Liver (tissue), 9 donors: Measurements from ENCODE around the gene PACS1. TPM values are rescaled to one million over a fixed set of nuclear protein-coding genes. Genes with fewer than 3 reads are reported as not detected.
A peak's percentile ranks its signal among the peaks of the same experiment; 100 is the strongest.

Experiments used
- DNase-seq: peaks from one replicate; pipeline ENCODE4 v3.0.0-alpha.2; 2017; ENCODE audit warnings: low spot score
- H3K27ac ChIP-seq, 2 donors: one replicate each; pipeline ENCODE4 v1.7.0; 2013; ENCODE audit warnings: inconsistent platforms in 2 of 2, low read length in 2 of 2, control low read depth in 1 of 2, low read depth in 1 of 2, mild to moderate bottlenecking in 1 of 2
- H3K27me3 ChIP-seq, 4 donors: one replicate each; pipeline versions ENCODE4 v1.6.1 to v1.7.0; 2013; ENCODE audit warnings: low read length in 3 of 4, inconsistent platforms in 1 of 4, mild to moderate bottlenecking in 1 of 4, moderate library complexity in 1 of 4; ENCODE audit not compliant: control insufficient read depth in 4 of 4, insufficient read depth in 4 of 4
- H3K36me3 ChIP-seq, 4 donors: one replicate each; pipeline versions ENCODE4 v1.6.1 to v1.7.0; 2013; ENCODE audit warnings: low read length in 3 of 4, mild to moderate bottlenecking in 3 of 4, low read depth in 1 of 4, moderate library complexity in 1 of 4; ENCODE audit not compliant: control insufficient read depth in 4 of 4, insufficient read depth in 3 of 4
- H3K4me1 ChIP-seq, 4 donors: one replicate each; pipeline versions ENCODE4 v1.6.1 to v1.7.0; 2013; ENCODE audit warnings: low read length in 3 of 4, mild to moderate bottlenecking in 3 of 4, moderate library complexity in 1 of 4; ENCODE audit not compliant: control insufficient read depth in 4 of 4, insufficient read depth in 4 of 4
- H3K4me3 ChIP-seq, 3 donors: one replicate each; pipeline versions ENCODE4 v1.6.1 to v1.7.0; 2013; ENCODE audit warnings: low read length in 3 of 3, control low read depth in 1 of 3, low read depth in 1 of 3, mild to moderate bottlenecking in 1 of 3
- H3K9ac ChIP-seq, 2 donors: one replicate each; pipeline ENCODE4 v1.7.0; 2013; ENCODE audit warnings: low read length in 2 of 2, mild to moderate bottlenecking in 2 of 2, moderate library complexity in 2 of 2, control low read depth in 1 of 2, low read depth in 1 of 2
- H3K9me3 ChIP-seq, 4 donors: one replicate each; pipeline versions ENCODE4 v1.6.1 to v1.7.0; 2013; ENCODE audit warnings: low read length in 3 of 4; ENCODE audit not compliant: control insufficient read depth in 4 of 4
- FOXA2 ChIP-seq: IDR thresholded peaks from 2 replicates; pipeline ENCODE4 v1.6.1; 2016; ENCODE audit warnings: antibody characterized with exemption
- GABPA ChIP-seq, 2 donors: IDR thresholded peaks in 1 of 2; conservative IDR thresholded peaks in 1 of 2; 2 replicates each; pipeline ENCODE4 v1.6.1; 2016; ENCODE audit warnings: antibody characterized with exemption in 2 of 2, mild to moderate bottlenecking in 1 of 2, moderate library complexity in 1 of 2
- HNF4A ChIP-seq, 2 donors: conservative IDR thresholded peaks; 2 replicates each; pipeline ENCODE4 v1.6.1; 2016; ENCODE audit warnings: antibody characterized with exemption in 2 of 2, mild to moderate bottlenecking in 2 of 2
- HNF4G ChIP-seq: IDR thresholded peaks from 2 replicates; pipeline ENCODE4 v1.6.1; 2016; ENCODE audit warnings: antibody characterized with exemption
- JUND ChIP-seq, 2 donors: IDR thresholded peaks; 2 replicates each; pipeline ENCODE4 v1.6.1; 2016; ENCODE audit warnings: antibody characterized with exemption in 2 of 2
- NR2F2 ChIP-seq: IDR thresholded peaks from 2 replicates; pipeline ENCODE4 v1.6.1; 2016; ENCODE audit warnings: antibody characterized with exemption
- RAD21 ChIP-seq, 2 donors: IDR thresholded peaks; 2 replicates each; pipeline ENCODE4 v1.6.1; 2016; ENCODE audit warnings: antibody characterized with exemption in 2 of 2, mild to moderate bottlenecking in 2 of 2
- RXRA ChIP-seq, 2 donors: IDR thresholded peaks; 2 replicates each; pipeline ENCODE4 v1.6.1; 2017 to 2018; ENCODE audit warnings: antibody characterized with exemption in 2 of 2, mild to moderate bottlenecking in 1 of 2
- SP1 ChIP-seq: IDR thresholded peaks from 2 replicates; pipeline ENCODE4 v1.6.1; 2018; ENCODE audit warnings: antibody characterized with exemption, mild to moderate bottlenecking
- YY1 ChIP-seq: IDR thresholded peaks from 2 replicates; pipeline ENCODE4 v1.6.1; 2016; ENCODE audit warnings: antibody characterized with exemption, mild to moderate bottlenecking
- WGBS: extraction: QIAGEN DNeasy Blood & Tissue Kit; methylation state at CpG from one replicate; pipeline ENCODE4 v1.1.7; 2013; 5-methylcytosine and 5-hydroxymethylcytosine counted together
- polyA plus RNA-seq, 2 donors: library from polyadenylated mRNA; stranded (reverse) in 1 of 2; unstranded in 1 of 2; fragments of 200-250 nt in 1 of 2; fragments of >200 nt in 1 of 2; fragmentation: Nextera tagmentation in 1 of 2; extraction: Ambion mirVana in 1 of 2; gene quantifications; one replicate each; pipeline versions ENCODE4 v1.2.1 to v1.2.3, GENCODE V29; 2013 to 2015
- total RNA-seq, 2 donors: library from RNA; depleted of rRNA; stranded (reverse); fragments of >200 nt; gene quantifications; one replicate each; pipeline ENCODE4 v1.2.3, GENCODE V29; 2014
- TF ChIP-seq, protein P1 (sequence below): fragments of 150-350 bp; IDR thresholded peaks from 2 replicates; pipeline ENCODE4 v1.5.1; 2017; ENCODE audit warnings: improper control_type of control experiment, low read depth, low read length; ENCODE audit not compliant: missing input control
- TF ChIP-seq, protein P2 (sequence below): IDR thresholded peaks from 2 replicates; pipeline ENCODE4 v1.6.1; 2016; ENCODE audit warnings: antibody characterized with exemption, mild to moderate bottlenecking
- TF ChIP-seq, protein P3 (sequence below): IDR thresholded peaks from 2 replicates; pipeline ENCODE4 v1.6.1; 2016; ENCODE audit warnings: antibody characterized with exemption
- TF ChIP-seq, protein P4 (sequence below): IDR thresholded peaks from 2 replicates; pipeline ENCODE4 v1.6.1; 2016; ENCODE audit warnings: antibody characterized with exemption
- donor health status: healthy.
- donor health status: healthy.
- donor health status: healthy.
- donor health status: healthy.
- donor health status: healthy.

The PACS1 gene
- total RNA-seq, result 1 to 10 TPM; 7.1 to 9.1 TPM
- polyA plus RNA-seq, result 1 to 10 TPM; 2.7 to 7.6 TPM

DNA sequence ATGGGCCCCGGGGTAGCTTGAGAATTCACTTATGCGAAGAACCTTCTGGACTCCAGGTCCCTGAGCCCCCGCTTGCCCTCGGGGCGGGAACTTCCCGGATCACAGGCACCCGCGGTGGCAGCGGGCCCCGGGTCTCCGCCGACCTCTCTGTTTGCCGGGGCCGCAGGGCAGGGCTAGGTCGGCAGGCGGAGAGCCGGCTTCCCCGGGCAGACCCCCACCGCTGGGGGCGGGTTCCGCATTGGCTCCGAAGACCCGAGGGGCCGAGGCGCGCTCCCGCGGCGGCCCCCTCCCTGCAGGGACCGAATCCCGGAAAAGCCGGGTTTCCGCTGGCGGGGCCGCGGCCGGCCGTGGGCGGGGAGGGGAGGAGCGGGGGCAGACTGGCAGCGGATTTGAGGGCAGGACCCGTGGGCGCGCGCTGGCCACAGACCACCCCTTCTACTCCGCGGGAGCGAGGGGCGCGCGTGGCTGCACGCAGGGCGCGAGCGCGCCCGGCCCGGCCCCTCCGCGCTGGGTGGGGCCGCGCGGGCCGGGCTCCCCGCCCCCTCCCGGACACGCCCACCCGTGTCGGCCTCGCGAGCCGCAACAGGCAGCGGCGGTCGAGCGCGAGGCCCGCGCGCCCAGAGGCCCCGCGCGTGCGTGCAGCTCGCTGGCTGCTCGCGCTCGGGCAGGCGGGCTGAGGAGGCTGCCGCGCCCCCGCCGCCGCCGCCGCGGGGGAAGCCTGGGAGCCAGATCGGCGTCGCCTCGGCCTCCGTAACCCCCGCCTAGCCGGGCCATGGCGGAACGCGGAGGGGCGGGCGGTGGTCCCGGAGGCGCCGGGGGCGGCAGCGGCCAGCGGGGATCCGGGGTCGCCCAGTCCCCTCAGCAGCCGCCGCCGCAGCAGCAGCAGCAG lies at the start of gene PACS1:
TSS of gene PACS1 (plus strand) at position 558 of the 889 bp plus-strand sequence. CDS start at position 773, 215 bp downstream.
- peak within 1 kb of the TSS; percentile 91 to 94 for H3K27ac ChIP-seq
- WGBS, result under 1% methylated on average over 120 of the region's 120 CpGs
- no peaks in the 10 kb centered on the region for H3K9me3 ChIP-seq
- peak; percentile 76 for DNase-seq
- peaks cover 7 to 29% (median 15%) of the 10 kb centered on the region in 4 donors for H3K36me3 ChIP-seq
- TF ChIP-seq, protein P1, sequence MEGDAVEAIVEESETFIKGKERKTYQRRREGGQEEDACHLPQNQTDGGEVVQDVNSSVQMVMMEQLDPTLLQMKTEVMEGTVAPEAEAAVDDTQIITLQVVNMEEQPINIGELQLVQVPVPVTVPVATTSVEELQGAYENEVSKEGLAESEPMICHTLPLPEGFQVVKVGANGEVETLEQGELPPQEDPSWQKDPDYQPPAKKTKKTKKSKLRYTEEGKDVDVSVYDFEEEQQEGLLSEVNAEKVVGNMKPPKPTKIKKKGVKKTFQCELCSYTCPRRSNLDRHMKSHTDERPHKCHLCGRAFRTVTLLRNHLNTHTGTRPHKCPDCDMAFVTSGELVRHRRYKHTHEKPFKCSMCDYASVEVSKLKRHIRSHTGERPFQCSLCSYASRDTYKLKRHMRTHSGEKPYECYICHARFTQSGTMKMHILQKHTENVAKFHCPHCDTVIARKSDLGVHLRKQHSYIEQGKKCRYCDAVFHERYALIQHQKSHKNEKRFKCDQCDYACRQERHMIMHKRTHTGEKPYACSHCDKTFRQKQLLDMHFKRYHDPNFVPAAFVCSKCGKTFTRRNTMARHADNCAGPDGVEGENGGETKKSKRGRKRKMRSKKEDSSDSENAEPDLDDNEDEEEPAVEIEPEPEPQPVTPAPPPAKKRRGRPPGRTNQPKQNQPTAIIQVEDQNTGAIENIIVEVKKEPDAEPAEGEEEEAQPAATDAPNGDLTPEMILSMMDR, result peak; percentile 25
- TF ChIP-seq RXRA (IDR thresholded peaks at IDR 0.05) (peak in 1 of 2 donors; percentile 1), YY1 (no peak), FOXA2 (no peak), SP1 (no peak)
- TF ChIP-seq, protein P2, sequence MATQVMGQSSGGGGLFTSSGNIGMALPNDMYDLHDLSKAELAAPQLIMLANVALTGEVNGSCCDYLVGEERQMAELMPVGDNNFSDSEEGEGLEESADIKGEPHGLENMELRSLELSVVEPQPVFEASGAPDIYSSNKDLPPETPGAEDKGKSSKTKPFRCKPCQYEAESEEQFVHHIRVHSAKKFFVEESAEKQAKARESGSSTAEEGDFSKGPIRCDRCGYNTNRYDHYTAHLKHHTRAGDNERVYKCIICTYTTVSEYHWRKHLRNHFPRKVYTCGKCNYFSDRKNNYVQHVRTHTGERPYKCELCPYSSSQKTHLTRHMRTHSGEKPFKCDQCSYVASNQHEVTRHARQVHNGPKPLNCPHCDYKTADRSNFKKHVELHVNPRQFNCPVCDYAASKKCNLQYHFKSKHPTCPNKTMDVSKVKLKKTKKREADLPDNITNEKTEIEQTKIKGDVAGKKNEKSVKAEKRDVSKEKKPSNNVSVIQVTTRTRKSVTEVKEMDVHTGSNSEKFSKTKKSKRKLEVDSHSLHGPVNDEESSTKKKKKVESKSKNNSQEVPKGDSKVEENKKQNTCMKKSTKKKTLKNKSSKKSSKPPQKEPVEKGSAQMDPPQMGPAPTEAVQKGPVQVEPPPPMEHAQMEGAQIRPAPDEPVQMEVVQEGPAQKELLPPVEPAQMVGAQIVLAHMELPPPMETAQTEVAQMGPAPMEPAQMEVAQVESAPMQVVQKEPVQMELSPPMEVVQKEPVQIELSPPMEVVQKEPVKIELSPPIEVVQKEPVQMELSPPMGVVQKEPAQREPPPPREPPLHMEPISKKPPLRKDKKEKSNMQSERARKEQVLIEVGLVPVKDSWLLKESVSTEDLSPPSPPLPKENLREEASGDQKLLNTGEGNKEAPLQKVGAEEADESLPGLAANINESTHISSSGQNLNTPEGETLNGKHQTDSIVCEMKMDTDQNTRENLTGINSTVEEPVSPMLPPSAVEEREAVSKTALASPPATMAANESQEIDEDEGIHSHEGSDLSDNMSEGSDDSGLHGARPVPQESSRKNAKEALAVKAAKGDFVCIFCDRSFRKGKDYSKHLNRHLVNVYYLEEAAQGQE, result no peak
- H3K4me1 ChIP-seq, result peaks cover 5 to 40% (median 30%) of the 10 kb centered on the region in 4 donors
- H3K27me3 ChIP-seq, result no peaks in the 10 kb centered on the region
- peak within 1 kb of the TSS; percentile 43 to 75 (median 71) for H3K4me3 ChIP-seq
- H3K9ac ChIP-seq, result peak within 1 kb of the TSS; percentile 39 to 77

DNA sequence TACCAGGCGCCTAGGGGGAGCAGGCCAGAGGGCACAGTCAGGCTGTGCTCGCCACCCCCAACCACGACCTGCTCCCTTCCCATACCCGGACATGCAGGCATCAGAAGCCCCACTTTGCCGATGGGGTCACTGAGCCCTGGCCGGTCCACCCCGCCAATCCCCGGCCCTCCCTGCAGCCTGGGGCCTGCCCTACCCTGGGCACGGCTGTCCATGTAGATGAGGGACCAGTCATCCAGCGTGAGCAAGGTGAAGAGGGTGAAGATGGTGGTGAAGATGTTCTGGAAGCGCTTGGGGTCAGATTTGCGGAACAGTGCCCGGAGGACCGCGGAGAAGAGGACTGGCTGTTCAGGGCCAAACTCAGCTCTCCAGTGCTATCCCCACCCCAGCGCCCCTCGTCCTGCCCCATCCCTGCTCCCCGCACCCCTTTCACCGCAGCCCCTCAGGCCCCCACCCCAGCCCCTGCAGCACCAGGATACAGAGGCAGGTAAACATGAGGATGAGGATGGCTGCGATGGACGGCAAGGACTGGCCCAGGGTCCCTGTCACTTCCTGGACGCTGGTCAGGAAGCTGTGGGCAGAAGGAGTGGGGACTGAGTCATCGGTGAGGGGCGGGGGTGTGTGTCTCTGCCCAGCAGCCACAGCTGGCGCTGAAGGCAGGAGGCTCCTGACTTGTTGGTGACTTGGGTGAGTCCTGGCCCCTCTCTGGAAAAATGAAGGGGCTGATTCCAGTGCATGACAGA lies 49.3 kb upstream of the PACS1 start:
- no peaks in the 10 kb centered on the region for H3K9me3 ChIP-seq
- peaks cover 0 to 7% (median 3%) of the 10 kb centered on the region in 4 donors for H3K4me1 ChIP-seq
- H3K9ac ChIP-seq, result no peak overlapping the region
- WGBS, result 86% methylated on average over 25 of the region's 25 CpGs
- no peak overlapping the region for H3K27ac ChIP-seq
- no peak for DNase-seq
- no peaks in the 10 kb centered on the region for H3K36me3 ChIP-seq
- H3K27me3 ChIP-seq, result no peaks in the 10 kb centered on the region
- H3K4me3 ChIP-seq, result no peak overlapping the region
- TF ChIP-seq NR2F2, result no peak
- TF ChIP-seq, protein P1, result no peak
- no peak for TF ChIP-seq HNF4A (conservative IDR thresholded peaks at IDR 0.05)
- no peak for TF ChIP-seq RAD21 (IDR thresholded peaks at IDR 0.05)
- TF ChIP-seq YY1, result no peak
- TF ChIP-seq HNF4G, result no peak
- TF ChIP-seq, protein P3, sequence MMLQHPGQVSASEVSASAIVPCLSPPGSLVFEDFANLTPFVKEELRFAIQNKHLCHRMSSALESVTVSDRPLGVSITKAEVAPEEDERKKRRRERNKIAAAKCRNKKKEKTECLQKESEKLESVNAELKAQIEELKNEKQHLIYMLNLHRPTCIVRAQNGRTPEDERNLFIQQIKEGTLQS, result no peak
- TF ChIP-seq, protein P2, result no peak
- no peak for TF ChIP-seq JUND (IDR thresholded peaks at IDR 0.05)
- no peak for TF ChIP-seq SP1
- no peak for TF ChIP-seq GABPA (IDR thresholded peaks at IDR 0.05 in 1 of 2, conservative IDR thresholded peaks at IDR 0.05 in 1 of 2)
- TF ChIP-seq, protein P4, sequence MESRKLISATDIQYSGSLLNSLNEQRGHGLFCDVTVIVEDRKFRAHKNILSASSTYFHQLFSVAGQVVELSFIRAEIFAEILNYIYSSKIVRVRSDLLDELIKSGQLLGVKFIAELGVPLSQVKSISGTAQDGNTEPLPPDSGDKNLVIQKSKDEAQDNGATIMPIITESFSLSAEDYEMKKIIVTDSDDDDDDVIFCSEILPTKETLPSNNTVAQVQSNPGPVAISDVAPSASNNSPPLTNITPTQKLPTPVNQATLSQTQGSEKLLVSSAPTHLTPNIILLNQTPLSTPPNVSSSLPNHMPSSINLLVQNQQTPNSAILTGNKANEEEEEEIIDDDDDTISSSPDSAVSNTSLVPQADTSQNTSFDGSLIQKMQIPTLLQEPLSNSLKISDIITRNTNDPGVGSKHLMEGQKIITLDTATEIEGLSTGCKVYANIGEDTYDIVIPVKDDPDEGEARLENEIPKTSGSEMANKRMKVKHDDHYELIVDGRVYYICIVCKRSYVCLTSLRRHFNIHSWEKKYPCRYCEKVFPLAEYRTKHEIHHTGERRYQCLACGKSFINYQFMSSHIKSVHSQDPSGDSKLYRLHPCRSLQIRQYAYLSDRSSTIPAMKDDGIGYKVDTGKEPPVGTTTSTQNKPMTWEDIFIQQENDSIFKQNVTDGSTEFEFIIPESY, result no peak
